Mucosa of descending colon (tissue), 3 donors: Measurements from ENCODE around the gene SNTA1. TPM values are rescaled to one million over a fixed set of nuclear protein-coding genes. Genes with fewer than 3 reads are reported as not detected.
A peak's percentile ranks its signal among the peaks of the same experiment; 100 is the strongest.

Source experiments
- ATAC-seq: fragments of 200-7000 bp; cut with Tn5 transposase; one replicate; pipeline ENCODE4 v1.9.1; 2020; ENCODE audit warnings: mild to moderate bottlenecking, moderate library complexity
- DNase-seq, 3 donors: peaks; one replicate each; pipeline ENCODE4 v3.0.0-alpha.2; 2020
- H3K36me3 ChIP-seq: fragments of 200-600 bp; one replicate; pipeline ENCODE4 v1.8.0; 2021; ENCODE audit warnings: low read depth, mild to moderate bottlenecking
- H3K4me1 ChIP-seq: fragments of 200-600 bp; one replicate; pipeline ENCODE4 v1.8.0; 2021; ENCODE audit warnings: low read depth, mild to moderate bottlenecking
- H3K4me3 ChIP-seq: fragments of 200-600 bp; one replicate; pipeline ENCODE4 v1.8.0; 2021; ENCODE audit warnings: mild to moderate bottlenecking
- H3K9me3 ChIP-seq: fragments of 200-600 bp; one replicate; pipeline ENCODE4 v1.8.0; 2021; ENCODE audit warnings: mild to moderate bottlenecking
- intact Hi-C, 2 donors: fragments of 100-400 bp; cut with DNase I in 1 of 2; cut with micrococcal nuclease in 1 of 2; formaldehyde crosslinking; loops; one replicate each; pipeline versions ENCODE4 v1.11.0 to v1.11.1; 2022; cut with DNase I, micrococcal nuclease
- total RNA-seq, 3 donors: library from RNA; stranded (reverse); fragmentation: NEBNext Ultra II Directional in 2 of 3; extraction: Animal tissue kit (Norgen Biotek cat#: 25700) in 2 of 3; gene quantifications; one replicate each; pipeline versions ENCODE4 v1.2.1 to v1.2.4, GENCODE V29; 2021 to 2023
- TF ChIP-seq, protein P1 (sequence below): fragments of 200-600 bp; IDR thresholded peaks from one replicate; pipeline ENCODE4 v1.8.0; 2022; ENCODE audit warnings: antibody characterized with exemption, mild to moderate bottlenecking
- donor health status: DM: no; HTN: no; CAD: no; lungs with moderate emphysema.
- donor health status: DM: no; HTN: no; CAD: no.
- donor health status: DM: no; HTN: yes; CAD: no.

The SNTA1 gene
- total RNA-seq, 3 donors from 2014 or later = 2.3 to 17.2 (median 5.0) TPM

- Histone ChIP-seq H3K4me1 (no peaks in the 10 kb centered on the region), H3K36me3 (no peaks in the 10 kb centered on the region), H3K9me3 (no peaks in the 10 kb centered on the region), H3K4me3 (no peak overlapping the region)
- ATAC-seq = no peak
- intact Hi-C loops = no loop called here
- DNase-seq = no peak
- TF ChIP-seq, protein P1, sequence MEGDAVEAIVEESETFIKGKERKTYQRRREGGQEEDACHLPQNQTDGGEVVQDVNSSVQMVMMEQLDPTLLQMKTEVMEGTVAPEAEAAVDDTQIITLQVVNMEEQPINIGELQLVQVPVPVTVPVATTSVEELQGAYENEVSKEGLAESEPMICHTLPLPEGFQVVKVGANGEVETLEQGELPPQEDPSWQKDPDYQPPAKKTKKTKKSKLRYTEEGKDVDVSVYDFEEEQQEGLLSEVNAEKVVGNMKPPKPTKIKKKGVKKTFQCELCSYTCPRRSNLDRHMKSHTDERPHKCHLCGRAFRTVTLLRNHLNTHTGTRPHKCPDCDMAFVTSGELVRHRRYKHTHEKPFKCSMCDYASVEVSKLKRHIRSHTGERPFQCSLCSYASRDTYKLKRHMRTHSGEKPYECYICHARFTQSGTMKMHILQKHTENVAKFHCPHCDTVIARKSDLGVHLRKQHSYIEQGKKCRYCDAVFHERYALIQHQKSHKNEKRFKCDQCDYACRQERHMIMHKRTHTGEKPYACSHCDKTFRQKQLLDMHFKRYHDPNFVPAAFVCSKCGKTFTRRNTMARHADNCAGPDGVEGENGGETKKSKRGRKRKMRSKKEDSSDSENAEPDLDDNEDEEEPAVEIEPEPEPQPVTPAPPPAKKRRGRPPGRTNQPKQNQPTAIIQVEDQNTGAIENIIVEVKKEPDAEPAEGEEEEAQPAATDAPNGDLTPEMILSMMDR = no peak
Measured at GRCh38 chr20:33411711-33412483, 31.7 kb downstream of the SNTA1 start.

DNA sequence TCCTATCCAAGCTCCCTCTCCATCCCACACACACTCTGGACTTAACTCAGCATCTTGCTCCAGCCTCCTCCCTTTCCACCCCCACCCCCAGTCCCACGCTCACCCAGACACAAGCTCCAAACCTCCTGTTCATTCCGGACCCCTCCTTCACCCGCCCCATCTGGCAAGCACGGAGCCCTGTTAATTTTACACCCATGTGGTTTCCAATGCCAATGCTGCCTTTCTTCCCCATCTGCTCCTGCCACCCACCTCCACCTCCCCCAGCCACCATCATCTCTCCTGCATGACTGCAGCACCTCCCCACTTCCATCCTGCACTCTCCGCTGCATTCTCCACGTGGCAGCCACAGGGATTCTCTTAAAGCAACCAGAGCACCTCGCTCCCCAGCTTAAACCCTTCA lies 32.3 kb downstream of the SNTA1 start:
- TF ChIP-seq, protein P1 = no peak
- H3K36me3 ChIP-seq = no peaks in the 10 kb centered on the region
- H3K9me3 ChIP-seq = no peaks in the 10 kb centered on the region
- H3K4me1 ChIP-seq = no peaks in the 10 kb centered on the region
- intact Hi-C loops = no loop called here
- no peak for ATAC-seq
- H3K4me3 ChIP-seq = no peak overlapping the region
- DNase-seq = no peak

- no peak for ATAC-seq
Measured at GRCh38 chr20:33410081-33410742, 33.4 kb downstream of the SNTA1 start.

GRCh38 chr20:33408716-33409654 lies 34.6 kb downstream of the SNTA1 start:
- Histone ChIP-seq H3K4me1 (no peaks in the 10 kb centered on the region), H3K9me3 (no peaks in the 10 kb centered on the region), H3K36me3 (no peaks in the 10 kb centered on the region), H3K4me3 (no peak overlapping the region)
- TF ChIP-seq, protein P1 = no peak
- DNase-seq = no peak
- ATAC-seq = peak; percentile 24
- intact Hi-C loops = no loop called here

More at GRCh38 chr20:33410081-33410742, 33.4 kb downstream of the SNTA1 start:
- intact Hi-C loops = no loop called here
- no peaks in the 10 kb centered on the region for H3K9me3 ChIP-seq
- TF ChIP-seq, protein P1 = no peak
- no peak for DNase-seq
- H3K36me3 ChIP-seq = no peaks in the 10 kb centered on the region
- no peaks in the 10 kb centered on the region for H3K4me1 ChIP-seq
- H3K4me3 ChIP-seq = no peak overlapping the region

GRCh38 chr20:33408313-33408712 lies 35.2 kb downstream of the SNTA1 start:
- TF ChIP-seq, protein P1 = no peak
- DNase-seq (no peak), ATAC-seq (no peak)
- Histone ChIP-seq H3K4me3 (no peak overlapping the region), H3K4me1 (no peaks in the 10 kb centered on the region), H3K9me3 (no peaks in the 10 kb centered on the region), H3K36me3 (no peaks in the 10 kb centered on the region)
- intact Hi-C loops = no loop called here
